PFSK-1 (cell line): Measurements from ENCODE around the gene ATG3.

Experiments used
- FOXP2 ChIP-seq: optimal IDR thresholded peaks from 2 replicates; pipeline ENCODE3; 2011; ENCODE audit warnings: borderline replicate concordance, control low read depth, inconsistent platforms; ENCODE audit not compliant: insufficient read depth; ENCODE audit errors: extremely low read length, extremely low read depth
- POLR2AphosphoS5 ChIP-seq: IDR thresholded peaks from 2 replicates; pipeline ENCODE4 v1.6.1; 2012; ENCODE audit warnings: low read depth, mild to moderate bottlenecking, control low read depth, low read length, moderate library complexity

DNA sequence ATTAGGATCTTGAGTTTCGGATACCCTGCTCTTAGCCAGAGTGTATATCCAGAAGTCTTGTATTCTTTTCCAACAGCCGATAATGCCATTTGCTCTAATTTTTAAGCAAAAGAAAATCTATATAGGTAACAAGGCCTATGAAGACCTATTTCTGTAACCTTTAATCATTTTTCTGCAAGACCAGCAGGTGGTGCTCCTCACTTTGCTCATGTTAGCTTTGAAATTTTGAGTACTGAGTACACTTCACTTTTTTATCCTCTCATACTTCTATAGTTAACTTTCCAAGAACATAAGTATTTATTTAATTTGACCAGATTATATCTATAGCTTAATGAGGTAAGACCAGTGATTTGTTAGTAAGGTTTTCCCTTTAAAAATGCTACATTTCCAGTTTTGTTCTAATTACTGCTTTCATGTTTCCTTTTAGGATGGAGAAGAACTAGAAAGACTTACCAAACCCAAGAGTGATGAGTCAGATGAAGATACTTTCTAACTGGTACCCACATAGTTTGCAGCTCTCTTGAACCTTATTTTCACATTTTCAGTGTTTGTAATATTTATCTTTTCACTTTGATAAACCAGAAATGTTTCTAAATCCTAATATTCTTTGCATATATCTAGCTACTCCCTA, 20.6 kb upstream of the ATG3 start:
- TF ChIP-seq FOXP2 (no peak), POLR2AphosphoS5 (no peak)
